ENCODE data around the gene GNE.

- TF ChIP-seq, protein P1, sequence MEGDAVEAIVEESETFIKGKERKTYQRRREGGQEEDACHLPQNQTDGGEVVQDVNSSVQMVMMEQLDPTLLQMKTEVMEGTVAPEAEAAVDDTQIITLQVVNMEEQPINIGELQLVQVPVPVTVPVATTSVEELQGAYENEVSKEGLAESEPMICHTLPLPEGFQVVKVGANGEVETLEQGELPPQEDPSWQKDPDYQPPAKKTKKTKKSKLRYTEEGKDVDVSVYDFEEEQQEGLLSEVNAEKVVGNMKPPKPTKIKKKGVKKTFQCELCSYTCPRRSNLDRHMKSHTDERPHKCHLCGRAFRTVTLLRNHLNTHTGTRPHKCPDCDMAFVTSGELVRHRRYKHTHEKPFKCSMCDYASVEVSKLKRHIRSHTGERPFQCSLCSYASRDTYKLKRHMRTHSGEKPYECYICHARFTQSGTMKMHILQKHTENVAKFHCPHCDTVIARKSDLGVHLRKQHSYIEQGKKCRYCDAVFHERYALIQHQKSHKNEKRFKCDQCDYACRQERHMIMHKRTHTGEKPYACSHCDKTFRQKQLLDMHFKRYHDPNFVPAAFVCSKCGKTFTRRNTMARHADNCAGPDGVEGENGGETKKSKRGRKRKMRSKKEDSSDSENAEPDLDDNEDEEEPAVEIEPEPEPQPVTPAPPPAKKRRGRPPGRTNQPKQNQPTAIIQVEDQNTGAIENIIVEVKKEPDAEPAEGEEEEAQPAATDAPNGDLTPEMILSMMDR (IDR thresholded peaks at IDR 0.05; ENCODE audit: low read depth, low read length, poor library complexity, severe bottlenecking) = no peak
- TF ChIP-seq EZH2phosphoT487 (IDR thresholded peaks at IDR 0.05; ENCODE audit: borderline replicate concordance, low read length) = no peak
Measured at GRCh38 chr9:36170531-36170930, 87.7 kb downstream of the GNE start.

Data from DOHH2 (cell line).